Superior temporal gyrus (tissue), 1 donor: ENCODE data around the gene COG8.
A peak's percentile ranks its signal among the peaks of the same experiment; 100 is the strongest.
"Not testable (repeated sequence)": the region's sequence is repeated elsewhere in the genome, so short reads cannot be mapped to it uniquely, and the experiment has no call there.

Source experiments
- DNase-seq: peaks from one replicate; pipeline ENCODE4 v3.0.0-alpha.2; 2016; ENCODE audit errors: extremely low spot score

Gene COG8, protein sequence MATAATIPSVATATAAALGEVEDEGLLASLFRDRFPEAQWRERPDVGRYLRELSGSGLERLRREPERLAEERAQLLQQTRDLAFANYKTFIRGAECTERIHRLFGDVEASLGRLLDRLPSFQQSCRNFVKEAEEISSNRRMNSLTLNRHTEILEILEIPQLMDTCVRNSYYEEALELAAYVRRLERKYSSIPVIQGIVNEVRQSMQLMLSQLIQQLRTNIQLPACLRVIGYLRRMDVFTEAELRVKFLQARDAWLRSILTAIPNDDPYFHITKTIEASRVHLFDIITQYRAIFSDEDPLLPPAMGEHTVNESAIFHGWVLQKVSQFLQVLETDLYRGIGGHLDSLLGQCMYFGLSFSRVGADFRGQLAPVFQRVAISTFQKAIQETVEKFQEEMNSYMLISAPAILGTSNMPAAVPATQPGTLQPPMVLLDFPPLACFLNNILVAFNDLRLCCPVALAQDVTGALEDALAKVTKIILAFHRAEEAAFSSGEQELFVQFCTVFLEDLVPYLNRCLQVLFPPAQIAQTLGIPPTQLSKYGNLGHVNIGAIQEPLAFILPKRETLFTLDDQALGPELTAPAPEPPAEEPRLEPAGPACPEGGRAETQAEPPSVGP

DNA sequence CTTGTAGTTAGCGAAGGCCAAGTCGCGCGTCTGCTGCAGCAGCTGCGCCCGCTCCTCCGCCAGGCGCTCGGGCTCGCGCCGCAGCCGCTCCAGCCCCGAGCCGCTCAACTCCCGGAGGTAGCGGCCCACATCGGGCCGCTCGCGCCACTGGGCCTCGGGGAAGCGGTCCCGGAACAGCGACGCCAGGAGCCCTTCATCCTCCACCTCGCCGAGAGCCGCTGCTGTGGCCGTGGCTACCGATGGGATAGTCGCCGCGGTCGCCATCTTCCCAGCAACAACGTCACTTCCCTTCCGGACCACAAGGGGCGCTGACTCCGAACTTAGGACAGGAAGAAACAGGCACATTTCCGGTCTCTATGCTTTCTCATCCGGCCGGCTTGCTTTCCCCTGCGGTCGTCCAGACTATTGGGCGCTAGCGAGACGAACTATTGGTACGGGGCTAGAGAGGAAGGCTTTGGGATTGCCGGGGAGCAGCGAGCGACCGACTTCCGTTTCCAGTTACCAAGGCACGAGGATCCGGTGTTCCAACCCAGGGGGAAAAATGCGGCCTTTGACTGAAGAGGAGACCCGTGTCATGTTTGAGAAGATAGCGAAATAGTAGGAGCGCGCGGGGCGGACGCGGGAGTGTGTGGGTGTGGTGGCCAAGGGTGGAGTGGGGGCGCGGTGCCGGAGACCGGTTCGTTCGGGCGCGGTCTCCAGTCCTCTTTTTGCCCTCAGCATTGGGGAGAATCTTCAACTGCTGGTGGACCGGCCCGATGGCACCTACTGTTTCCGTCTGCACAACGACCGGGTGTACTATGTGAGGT is at the start of gene COG8, which contains the start of gene NIP7:
TSS of gene COG8 (minus strand) at position 276 of the 806 bp plus-strand sequence. CDS start at position 264, 12 bp downstream.
TSS of gene NIP7 (plus strand) at position 484 of the 806 bp plus-strand sequence. CDS start at position 542, 58 bp downstream.
- DNase-seq: peak; percentile 99

- no peak for DNase-seq
Observed at GRCh38 chr16:69386596-69386995, 47.2 kb upstream of the COG8 start.

GRCh38 chr16:69384974-69385373 is 45.6 kb upstream of the COG8 start:
- no peak for DNase-seq

- no peak for DNase-seq
Observed at GRCh38 chr16:69382421-69382820, 43.1 kb upstream of the COG8 start.

DNA sequence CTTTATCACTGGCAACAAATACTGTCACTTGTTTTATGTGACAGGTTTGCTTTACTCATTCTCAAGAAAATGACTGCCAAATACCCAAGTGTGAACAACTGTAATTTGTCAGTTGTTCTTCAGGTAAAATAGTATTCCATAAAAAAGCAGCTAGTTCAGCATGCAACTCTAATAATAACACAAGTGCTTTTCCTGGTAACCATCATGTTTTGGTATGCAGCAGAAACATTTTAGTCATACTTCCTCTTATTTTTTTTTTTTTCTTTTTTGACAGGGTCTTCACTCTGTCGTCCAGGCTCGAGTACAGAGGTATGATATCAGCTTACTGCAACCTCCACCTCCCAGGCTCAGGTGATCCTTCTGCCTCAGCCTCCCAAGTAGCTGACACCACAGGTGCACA is 41.9 kb upstream of the COG8 start:
- no peak for DNase-seq

- DNase-seq: no peak
Observed at GRCh38 chr16:69378760-69379159, 39.4 kb upstream of the COG8 start.

DNA sequence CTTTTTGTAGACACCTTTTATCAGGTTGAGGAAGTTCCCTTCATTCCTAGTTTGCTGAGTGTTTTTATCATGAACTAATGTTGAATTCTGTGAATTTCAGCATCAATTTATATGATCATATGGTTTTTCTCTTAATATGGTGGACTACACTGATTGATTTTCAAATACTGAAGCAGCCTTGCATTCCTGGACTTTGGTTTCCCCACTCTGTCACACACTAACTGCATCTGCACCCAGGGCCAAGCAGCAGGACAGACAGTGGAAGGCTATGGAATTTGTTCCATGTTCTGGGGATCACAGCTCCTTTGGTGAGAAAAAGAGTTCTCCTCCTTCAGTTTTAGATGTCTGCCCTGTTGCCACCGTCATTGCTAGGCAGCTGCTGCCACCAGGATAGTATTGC is 38.7 kb upstream of the COG8 start:
- no peak for DNase-seq

GRCh38 chr16:69376393-69377059 is 37.2 kb upstream of the COG8 start:
- no peak for DNase-seq

DNA sequence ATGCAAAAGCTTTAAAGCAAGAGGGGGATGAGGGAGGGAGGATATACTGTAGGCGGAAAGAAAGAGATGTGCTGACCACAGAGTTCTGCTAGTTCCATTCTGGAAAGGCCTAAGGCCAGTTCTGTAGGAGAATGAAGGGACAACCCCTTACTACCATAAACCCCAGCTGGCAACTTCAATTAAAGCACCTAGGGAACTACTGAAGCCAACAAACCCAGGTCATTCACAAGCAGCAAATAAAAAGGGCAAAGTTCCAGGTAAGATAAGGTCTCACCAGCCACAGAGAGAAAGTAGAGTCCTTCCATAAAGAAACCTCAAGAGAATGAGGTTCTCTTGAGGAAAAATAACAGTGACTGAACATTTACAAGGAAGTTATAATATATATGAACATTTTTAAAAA is 33.7 kb upstream of the COG8 start:
- no peak for DNase-seq

- DNase-seq: no peak
Observed at GRCh38 chr16:69371564-69371963, 32.2 kb upstream of the COG8 start.

DNA sequence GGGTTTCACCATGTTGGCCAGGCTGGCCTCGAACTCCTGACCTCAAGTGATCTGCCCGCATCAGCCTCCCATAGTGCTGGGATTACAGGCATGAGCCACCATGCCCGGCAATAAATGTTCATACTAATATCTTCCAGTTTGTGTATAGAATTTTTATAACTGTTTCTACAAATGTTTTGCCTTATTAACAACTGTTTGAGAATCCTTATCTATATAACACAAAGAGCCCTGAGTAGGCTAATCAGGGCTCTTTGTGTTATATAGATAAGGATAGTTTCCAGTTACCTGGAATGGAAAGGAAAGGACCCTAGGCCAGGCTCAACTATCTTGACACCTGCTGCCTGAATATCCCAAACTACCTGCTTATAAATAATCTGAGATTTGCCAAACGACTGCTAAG is 29.5 kb upstream of the COG8 start:
- no peak for DNase-seq

DNA sequence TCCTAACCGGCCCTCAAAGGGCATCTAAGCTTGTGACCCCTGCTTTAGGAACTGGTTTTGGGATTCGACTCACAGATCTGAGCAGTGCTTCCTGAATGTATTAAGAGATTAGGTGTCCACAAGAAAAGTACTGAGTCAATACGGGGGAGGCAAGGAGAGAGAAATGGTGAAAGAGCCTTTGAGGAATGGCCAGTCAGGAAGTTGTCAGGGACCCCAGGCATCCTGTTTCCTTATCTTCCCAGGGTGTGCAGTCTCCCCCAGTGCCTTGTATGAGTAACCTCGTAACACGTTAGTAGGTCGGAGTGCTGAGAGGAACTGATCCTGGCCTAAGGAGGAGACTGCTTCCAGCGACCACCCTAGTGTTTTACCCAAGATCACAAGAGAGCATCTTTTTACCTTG is 28.6 kb upstream of the COG8 start:
- no peak for DNase-seq

DNA sequence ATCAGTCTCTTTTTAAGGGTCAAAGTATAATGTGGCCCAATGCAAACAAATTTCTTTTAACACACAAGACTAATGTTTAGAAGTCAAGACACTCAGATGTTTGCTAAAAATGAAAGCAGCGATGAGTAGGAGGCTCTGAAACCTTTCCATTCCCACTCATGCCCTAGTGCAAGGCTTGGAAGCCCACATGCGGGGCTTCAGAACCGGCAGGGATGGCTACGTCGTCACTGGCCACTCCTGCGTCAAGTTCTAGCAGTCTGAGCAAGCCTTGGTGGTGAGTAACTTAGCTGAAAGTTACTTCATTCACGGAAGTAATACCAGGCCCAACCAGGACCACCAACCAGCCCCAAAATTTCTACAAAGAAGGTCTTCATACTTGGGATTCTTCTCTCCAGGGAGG is 27.1 kb upstream of the COG8 start:
- no peak for DNase-seq

DNA sequence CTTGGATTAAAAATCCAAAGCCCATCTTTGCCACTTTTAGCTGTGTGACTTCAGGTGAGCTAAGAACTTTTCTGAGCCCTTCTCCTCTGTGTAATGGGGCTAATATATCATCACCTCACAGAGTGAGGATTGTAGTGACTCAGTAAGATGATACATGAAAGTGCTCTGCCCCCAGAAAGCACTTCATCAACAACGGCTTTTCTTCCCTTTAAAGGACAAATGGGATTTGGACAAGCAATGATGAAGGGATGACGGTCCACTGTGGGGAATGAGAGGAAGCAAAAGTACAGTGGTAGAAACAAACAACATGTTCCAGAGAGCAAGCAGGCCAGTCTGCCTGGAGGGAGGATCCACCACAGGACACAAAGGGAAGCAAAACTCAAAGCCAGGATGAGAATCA is 26.5 kb upstream of the COG8 start:
- no peak for DNase-seq

DNA sequence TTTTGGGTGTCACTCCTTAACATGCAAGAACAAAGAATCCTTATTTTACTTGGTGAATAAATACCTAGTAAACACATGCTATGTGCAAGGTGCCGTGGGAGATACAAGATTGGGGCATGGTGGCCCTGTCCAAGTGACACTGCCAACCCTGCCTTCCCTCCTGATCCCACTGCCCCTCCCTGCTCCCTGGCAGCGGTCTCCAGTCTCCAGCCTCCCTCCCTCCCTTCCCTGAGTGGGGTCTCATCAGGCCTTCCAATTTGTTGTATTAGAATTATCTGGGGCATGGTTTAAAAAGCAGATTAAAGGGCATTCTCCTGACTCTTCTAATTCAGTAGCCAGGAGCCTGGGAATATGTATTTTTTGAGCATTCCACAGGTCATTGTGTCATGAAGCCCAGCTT is 24.7 kb upstream of the COG8 start:
- DNase-seq: no peak

GRCh38 chr16:69363281-69363717 is 23.9 kb upstream of the COG8 start:
- no peak for DNase-seq

GRCh38 chr16:69360070-69360469 is 20.7 kb upstream of the COG8 start:
- not testable (repeated sequence) for DNase-seq

DNA sequence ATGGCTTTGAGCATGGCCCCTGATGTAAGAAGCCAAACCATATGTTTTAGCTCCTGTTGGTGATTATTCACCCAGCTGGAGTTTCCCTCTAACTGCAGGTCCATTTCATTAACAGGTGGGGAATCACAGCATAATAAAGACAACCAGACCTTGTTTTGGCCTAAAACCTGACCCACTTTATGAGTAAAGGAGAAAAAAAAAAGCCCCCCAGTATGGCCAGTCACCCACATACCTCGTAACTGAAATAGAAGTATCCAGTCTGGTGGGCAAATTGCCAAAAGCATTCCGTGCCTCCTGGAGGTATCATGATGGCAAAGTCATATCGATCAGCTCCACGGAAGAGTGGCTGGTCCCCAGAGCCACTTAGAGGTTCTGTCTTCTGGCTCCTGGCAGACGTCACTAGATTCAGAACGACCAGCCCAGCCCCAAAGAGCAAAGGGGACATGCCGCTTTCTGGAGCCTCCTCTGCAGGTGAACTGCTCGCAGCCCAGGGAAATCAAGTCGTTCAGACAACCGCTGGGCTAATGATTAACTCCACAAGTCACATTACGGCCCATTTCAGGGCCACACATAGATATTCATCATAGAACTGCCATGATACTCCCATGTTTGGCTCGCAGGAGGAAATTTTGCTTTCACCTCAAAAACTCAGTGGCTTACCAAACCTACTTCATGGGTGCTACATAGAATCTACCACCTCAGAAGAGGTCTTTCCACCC is 12.1 kb upstream of the COG8 start, which contains the start of gene TMED6:
TSS of gene TMED6 (minus strand) at position 478 of the 719 bp plus-strand sequence. CDS start at position 445, 33 bp downstream.
- no peak for DNase-seq

DNA sequence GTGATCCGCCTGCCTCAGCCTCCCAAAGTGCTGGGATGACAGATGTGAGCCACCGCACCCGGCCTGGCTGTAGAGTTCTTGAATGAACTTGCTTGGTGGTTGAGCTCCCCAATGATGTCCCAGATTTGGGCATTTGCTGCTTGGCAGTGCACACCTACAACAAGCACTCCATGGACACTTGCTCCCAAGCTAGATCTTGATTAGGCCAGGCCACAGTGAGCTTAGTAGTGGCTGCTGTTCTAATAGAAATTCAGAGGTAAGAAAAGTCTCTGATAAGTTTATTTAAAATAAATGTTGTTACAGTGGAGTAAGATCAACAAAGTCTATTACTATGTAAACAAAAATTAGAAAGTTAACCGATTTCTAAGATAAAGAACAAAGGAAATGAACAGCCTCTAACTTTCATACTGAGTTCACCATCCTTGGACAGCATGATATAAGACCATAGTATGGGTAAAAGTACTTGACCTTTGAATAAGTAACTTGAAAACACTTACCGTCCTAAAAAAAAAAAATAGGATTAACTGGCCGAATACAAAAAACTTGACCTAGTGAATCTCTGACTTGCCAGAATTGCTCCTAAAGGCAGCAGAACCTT is 11.3 kb upstream of the COG8 start:
- DNase-seq: no peak

DNA sequence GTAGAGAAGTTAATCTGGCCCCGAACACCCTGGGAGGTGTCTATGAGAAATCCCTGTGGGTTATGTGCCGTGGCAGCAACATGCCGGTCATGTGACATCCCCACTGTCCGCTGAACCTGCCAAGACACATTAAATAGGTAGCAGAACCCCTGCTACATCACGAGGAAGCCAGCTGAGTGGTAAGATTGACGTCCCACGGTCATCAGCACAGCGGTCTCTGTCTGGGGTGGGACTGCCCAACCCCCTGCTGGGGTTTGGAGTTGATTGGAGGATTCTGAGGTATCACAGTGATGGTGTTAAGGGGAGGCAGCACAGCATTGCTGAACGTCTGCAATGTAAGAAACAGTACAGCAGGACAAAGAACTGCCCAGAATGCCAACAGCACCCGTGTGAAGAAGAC is 10.2 kb upstream of the COG8 start:
- DNase-seq: no peak

DNA sequence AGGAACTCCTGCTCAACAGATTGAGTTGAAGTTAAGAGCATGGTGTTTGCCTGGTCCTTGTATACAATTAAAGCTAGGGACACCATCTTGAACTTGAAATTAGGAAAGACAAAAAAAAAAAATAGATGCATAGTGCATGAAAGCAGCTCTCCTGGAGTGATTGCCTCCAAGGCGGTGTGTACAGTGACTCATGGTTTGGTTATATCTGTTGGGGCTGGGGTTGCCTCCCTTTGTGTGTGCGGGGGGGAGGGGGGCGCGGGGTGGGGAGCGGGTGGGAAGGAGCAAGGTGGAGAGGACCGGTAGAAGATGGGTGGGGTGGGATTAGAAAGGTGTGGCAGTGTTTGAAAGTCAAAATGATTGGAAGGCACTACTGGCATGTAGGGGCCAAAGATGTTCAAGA is 8.9 kb upstream of the COG8 start:
- DNase-seq: no peak
